GM18520 (cell line): ENCODE data around the gene MAZ.
"Not testable (repeated sequence)": the region's sequence is repeated elsewhere in the genome, so short reads cannot be mapped to it uniquely, and the experiment has no call there.

Experiments
- ATAC-seq: cut with Tn5 transposase; IDR thresholded peaks from one replicate; pipeline ENCODE4 v1.9.1; 2021; ENCODE audit not compliant: unreplicated experiment

The MAZ gene

DNA sequence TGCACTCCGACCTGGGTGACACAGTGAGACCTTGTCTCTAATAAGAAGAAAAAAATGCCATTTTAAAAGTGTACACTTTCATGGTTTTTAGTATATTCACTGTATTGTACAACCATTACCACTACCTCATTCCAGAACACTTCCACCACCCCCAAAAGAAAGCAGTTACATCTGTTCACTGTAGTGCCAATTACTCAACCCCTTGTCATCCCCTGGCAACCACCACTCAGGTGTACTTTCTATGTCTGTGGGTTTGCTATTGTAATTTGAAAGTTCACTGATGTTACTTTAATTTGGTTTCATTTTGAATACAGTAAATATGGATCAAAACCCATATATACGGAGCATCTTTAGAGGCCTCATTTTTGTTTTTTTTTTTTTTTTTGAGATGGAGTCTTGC lies 22.2 kb upstream of the MAZ start:
- ATAC-seq: no peak

DNA sequence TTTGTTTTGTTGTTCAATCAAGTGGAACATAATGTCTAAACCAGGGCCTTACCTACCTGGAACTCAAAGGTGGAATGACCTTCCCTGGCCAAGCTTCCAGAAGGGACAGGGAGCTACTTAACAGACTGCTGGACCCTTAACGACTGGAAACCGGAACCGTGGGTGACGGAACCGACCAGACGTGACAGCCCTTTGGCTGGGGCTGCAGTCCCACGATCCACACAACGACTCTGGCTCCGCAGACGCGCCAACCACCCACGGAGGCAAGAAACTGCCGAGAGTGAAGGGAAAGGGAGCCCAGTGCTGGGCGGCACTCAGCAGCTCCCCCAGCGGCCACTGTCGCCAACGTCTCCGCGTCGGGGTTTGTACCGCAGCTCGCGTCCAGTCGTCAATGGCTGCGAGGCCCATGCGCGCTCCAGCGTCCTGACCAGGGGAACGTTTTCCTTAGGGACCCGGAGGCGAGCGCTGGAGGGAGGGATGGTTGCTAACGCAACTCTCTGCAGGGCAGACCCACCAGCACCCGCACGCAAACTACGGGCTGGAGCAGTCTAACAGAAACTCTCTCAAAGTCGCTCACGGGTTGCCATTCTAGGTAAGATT lies 21.3 kb upstream of the MAZ start:
- ATAC-seq: no peak

- not testable (repeated sequence) for ATAC-seq
Measured at GRCh38 chr16:29787155-29787554, 19.2 kb upstream of the MAZ start.

GRCh38 chr16:29789775-29790182 lies 16.6 kb upstream of the MAZ start:
- ATAC-seq: no peak

DNA sequence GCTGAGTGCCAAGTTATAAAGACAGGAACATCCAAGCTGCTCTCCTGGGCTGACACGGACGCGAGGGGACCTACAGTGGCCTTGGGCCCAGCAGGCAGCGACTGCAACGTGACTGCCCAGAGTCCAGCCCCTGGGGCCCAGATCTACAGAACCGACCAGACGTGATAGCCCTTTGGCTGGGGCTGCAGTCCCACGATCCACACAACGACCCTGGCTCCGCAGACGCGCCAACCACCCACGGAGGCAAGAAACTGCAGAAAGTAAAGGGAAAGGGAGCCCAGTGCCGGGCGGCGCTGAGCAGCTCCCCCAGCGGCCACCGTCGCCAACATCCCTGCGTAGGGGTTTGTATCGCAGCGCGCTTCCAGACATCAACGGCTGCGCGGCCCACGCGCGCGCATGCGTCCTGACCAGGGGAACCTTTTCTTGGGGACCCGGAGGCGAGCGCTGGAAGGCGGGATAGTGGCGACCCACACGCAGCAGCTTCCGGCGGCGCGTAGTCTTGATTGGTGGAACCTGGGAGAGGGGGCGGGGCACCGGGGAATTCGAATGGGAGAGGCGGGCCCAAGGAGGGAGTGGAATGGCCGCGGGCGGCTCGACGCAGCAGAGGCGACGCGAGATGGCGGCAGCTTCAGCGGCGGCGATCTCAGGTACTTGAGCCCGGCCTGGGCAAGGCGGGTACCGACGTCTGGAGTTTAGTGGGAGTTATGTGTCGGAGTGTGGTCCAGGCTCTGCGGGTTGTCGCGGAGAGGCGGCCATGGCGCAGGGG lies 16.0 kb upstream of the MAZ start, which contains the start of gene KIF22:
KIF22 (plus strand) TSS at position 569 of the 766 bp plus-strand sequence; CDS start at position 578, 9 bp downstream.
- peak; percentile 93 for ATAC-seq

DNA sequence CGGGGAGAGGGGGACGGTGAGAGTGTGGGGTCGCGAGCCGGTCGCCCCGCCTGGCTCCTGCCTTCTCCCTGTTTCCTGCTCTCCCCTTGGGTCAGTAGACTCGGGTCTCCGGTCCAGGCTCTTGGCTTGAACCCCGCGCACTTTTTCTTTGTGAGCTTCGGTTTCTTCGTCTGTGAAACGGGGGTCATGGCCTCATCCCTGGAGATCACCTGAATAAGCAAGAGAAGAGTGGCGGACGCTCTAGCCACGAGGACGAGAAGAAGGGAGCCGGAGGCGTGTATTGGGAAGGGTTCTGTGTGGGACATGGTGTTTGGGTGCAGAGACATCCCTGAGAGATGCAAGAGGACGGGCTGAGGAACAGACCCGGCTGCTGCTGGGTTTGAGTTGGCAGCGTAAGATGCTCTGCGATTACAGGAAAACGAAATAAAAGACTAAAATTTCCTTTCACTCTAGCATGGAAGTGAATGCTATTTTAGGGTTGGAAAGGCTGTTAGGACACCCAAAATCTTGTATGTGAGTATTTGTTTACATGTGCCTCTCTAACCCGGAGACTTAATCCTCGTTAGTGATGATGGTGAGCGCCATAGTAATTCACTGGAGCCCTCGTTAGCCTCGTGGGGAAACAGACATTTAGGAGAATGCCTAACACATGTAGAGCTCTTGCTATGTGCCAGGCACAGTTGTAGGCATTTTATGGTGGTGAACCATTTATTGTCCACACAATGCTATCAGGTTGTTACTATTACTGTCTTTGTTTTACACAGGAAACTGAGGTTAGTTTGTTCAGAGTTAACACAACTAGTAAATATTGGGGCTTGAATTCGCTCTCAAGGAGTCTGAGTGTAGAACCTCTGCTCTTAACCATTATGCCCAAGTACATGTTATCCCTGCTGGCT lies 15.1 kb upstream of the MAZ start:
- ATAC-seq: peak; percentile 3

GRCh38 chr16:29791845-29792807 lies 14.2 kb upstream of the MAZ start:
- no peak for ATAC-seq

GRCh38 chr16:29793153-29793552 lies 13.2 kb upstream of the MAZ start:
- not testable (repeated sequence) for ATAC-seq

GRCh38 chr16:29794231-29794710 lies 12.1 kb upstream of the MAZ start:
- no peak for ATAC-seq

- no peak for ATAC-seq
Measured at GRCh38 chr16:29802416-29802935, 3.9 kb upstream of the MAZ start.

- ATAC-seq: no peak
Measured at GRCh38 chr16:29804020-29804419, 2.3 kb upstream of the MAZ start.

GRCh38 chr16:29804455-29805231 lies 1.7 kb upstream of the MAZ start:
- ATAC-seq: no peak

- ATAC-seq: peak; percentile 47
Measured at GRCh38 chr16:29805232-29806098, 864 bp upstream of the MAZ start.

GRCh38 chr16:29806641-29807425 lies 504 bp downstream of the MAZ start:
- no peak for ATAC-seq

DNA sequence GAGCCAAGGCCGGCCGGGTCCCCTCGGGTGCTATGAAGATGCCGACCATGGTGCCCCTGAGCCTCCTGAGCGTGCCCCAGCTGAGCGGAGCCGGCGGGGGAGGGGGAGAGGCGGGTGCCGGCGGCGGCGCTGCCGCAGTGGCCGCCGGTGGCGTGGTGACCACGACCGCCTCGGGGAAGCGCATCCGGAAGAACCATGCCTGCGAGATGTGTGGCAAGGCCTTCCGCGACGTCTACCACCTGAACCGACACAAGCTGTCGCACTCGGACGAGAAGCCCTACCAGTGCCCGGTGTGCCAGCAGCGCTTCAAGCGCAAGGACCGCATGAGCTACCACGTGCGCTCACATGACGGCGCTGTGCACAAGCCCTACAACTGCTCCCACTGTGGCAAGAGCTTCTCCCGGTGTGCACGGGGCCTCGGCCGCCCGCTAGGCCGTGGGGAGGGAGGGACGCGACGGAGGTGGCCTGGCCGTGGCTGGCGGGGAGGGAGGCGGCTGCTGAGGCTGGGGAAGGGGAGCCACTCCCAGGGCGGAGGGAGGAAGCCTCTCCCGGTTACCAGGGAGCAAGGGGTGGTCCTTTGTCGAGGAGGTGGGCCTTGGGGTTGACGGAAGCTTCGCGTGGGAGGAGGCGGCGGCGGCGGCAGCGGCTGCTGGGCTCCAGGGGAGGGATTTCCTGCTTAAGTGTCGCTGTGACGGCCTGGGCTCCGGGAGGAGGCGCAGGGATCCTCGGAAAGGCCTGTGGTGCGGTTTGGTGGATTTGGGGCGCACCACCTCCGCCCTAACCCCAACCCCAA lies 1.3 kb downstream of the MAZ start:
- no peak for ATAC-seq

DNA sequence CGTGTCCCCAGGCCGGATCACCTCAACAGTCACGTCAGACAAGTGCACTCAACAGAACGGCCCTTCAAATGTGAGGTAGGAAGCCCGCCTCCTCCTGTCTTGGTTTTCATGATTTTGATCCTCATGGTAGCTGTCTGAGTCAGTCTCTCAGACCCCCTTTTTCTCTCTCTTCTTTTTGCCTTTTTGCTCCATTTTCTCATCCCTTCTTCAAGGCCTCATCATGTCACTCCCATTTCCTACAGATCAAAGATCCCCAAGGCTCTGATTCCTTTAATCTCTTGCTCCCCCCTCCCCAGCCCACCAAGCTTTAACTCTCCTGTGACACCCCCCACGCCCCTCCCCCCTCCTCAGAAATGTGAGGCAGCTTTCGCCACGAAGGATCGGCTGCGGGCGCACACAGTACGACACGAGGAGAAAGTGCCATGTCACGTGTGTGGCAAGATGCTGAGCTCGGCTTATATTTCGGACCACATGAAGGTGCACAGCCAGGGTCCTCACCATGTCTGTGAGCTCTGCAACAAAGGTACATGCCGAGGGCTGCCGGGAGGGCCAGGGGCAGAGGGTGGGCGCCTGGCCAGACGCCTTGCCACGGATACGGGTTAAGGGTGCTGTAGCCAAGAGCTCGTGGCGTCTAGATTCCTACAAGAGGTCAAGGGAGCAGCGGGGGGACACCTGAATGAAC lies 2.0 kb downstream of the MAZ start:
- ATAC-seq: no peak
